Measurements from ENCODE around the gene GFRA1.

GFRA1 gene

GRCh38 chr10:116270771-116271592, 2.0 kb downstream of the GFRA1 start:
- DNase-seq, result no peak

GRCh38 chr10:116270126-116270770, 2.8 kb downstream of the GFRA1 start:
- DNase-seq, result no peak

- no peak for DNase-seq
These were observed 3.4 kb downstream of the GFRA1 start for GRCh38 chr10:116269619-116270018.

- no peak for DNase-seq
These were observed 4.0 kb downstream of the GFRA1 start for GRCh38 chr10:116268976-116269375.

GRCh38 chr10:116265686-116266085, 7.3 kb downstream of the GFRA1 start:
- no peak for DNase-seq

GRCh38 chr10:116263870-116264655, 8.9 kb downstream of the GFRA1 start:
- no peak for DNase-seq

GRCh38 chr10:116262678-116263077, 10.3 kb downstream of the GFRA1 start:
- no peak for DNase-seq

GRCh38 chr10:116260599-116260998, 12.4 kb downstream of the GFRA1 start:
- no peak for DNase-seq

GRCh38 chr10:116259638-116260037, 13.4 kb downstream of the GFRA1 start:
- DNase-seq, result no peak

- DNase-seq, result no peak
These were observed 15.2 kb downstream of the GFRA1 start for GRCh38 chr10:116257785-116258184.

- no peak for DNase-seq
These were observed 16.2 kb downstream of the GFRA1 start for GRCh38 chr10:116256752-116257259.

GRCh38 chr10:116255886-116256751, 16.9 kb downstream of the GFRA1 start:
- DNase-seq, result no peak

- DNase-seq, result no peak
These were observed 18.4 kb downstream of the GFRA1 start for GRCh38 chr10:116254422-116255155.

- DNase-seq, result no peak
These were observed 19.3 kb downstream of the GFRA1 start for GRCh38 chr10:116253716-116254115.

- DNase-seq, result no peak
These were observed 21.2 kb downstream of the GFRA1 start for GRCh38 chr10:116251602-116252395.

GRCh38 chr10:116247691-116248090, 25.3 kb downstream of the GFRA1 start:
- no peak for DNase-seq

- no peak for DNase-seq
These were observed 26.7 kb downstream of the GFRA1 start for GRCh38 chr10:116246263-116246662.

- DNase-seq, result no peak
These were observed 27.9 kb downstream of the GFRA1 start for GRCh38 chr10:116245156-116245555.

GRCh38 chr10:116241642-116242410, 31.2 kb downstream of the GFRA1 start:
- DNase-seq, result no peak

GRCh38 chr10:116241085-116241484, 31.9 kb downstream of the GFRA1 start:
- DNase-seq, result no peak

Measured in GOT3 (cell line).